Stomach (tissue), 9 donors: ENCODE data around the gene GSDME. TPM values are rescaled to one million over a fixed set of nuclear protein-coding genes. Genes with fewer than 3 reads are reported as not detected.

ENCODE experiments used
- DNase-seq, 2 donors: peaks; one replicate each; pipeline versions ENCODE4 v3.0.0 to v3.0.0-alpha.2; 2013 to 2019
- H3K27ac ChIP-seq, 5 donors: fragments of 200-600 bp in 4 of 5; sonication (generic) in 4 of 5; one replicate each; pipeline ENCODE4 v1.5.1; 2013 to 2019; ENCODE audit warnings: mild to moderate bottlenecking in 1 of 5, moderate library complexity in 1 of 5
- H3K27me3 ChIP-seq, 3 donors: fragments of 200-600 bp; sonication (generic); one replicate each; pipeline ENCODE4 v1.5.1; 2017 to 2019; ENCODE audit warnings: mixed run types in 1 of 3
- H3K36me3 ChIP-seq, 4 donors: fragments of 200-600 bp; sonication (generic); 1 replicate in 3 of 4; 2 replicates in 1 of 4; pipeline ENCODE4 v1.5.1; 2016 to 2019
- H3K4me1 ChIP-seq, 4 donors: fragments of 200-600 bp; sonication (generic); one replicate each; pipeline ENCODE4 v1.5.1; 2016 to 2019
- H3K4me3 ChIP-seq, 4 donors: fragments of 200-600 bp; sonication (generic) in 3 of 4; one replicate each; pipeline ENCODE4 v1.5.1; 2016 to 2019; ENCODE audit warnings: mild to moderate bottlenecking in 1 of 4
- H3K9me3 ChIP-seq, 4 donors: fragments of 200-600 bp; sonication (generic); one replicate each; pipeline ENCODE4 v1.5.1; 2016 to 2019
- EP300 ChIP-seq: sonication (generic); formaldehyde crosslinking; IDR thresholded peaks from one replicate; pipeline ENCODE4 v1.6.1; 2017; ENCODE audit warnings: antibody characterized with exemption
- POLR2A ChIP-seq, 4 donors: fragments of 450-650 bp; IDR thresholded peaks; one replicate each; pipeline ENCODE4 v1.6.1; 2016; ENCODE audit warnings: antibody characterized with exemption in 4 of 4, control low read depth in 2 of 4, mild to moderate bottlenecking in 1 of 4, moderate library complexity in 1 of 4
- POLR2AphosphoS5 ChIP-seq, 3 donors: sonication (generic); formaldehyde crosslinking; IDR thresholded peaks; one replicate each; pipeline ENCODE4 v1.6.1; 2016; ENCODE audit warnings: antibody characterized with exemption in 3 of 3
- WGBS, 5 donors: extraction: QIAGEN DNeasy Blood & Tissue Kit in 3 of 5; methylation state at CpG; one replicate each; pipeline versions ENCODE4 v1.1.5 to v1.1.7; 2013 to 2018; 5-methylcytosine and 5-hydroxymethylcytosine counted together
- intact Hi-C: fragments of 100-400 bp; cut with DNase I; formaldehyde crosslinking; loops from one replicate; pipeline ENCODE4 v1.15.1; 2023; ENCODE audit warnings: low total_unique reads
- polyA plus RNA-seq, 3 donors: library from polyadenylated mRNA; stranded (reverse); fragments of 200-250 nt; gene quantifications; one replicate each; pipeline ENCODE4 v1.2.3, GENCODE V29; 2013
- total RNA-seq, 5 donors: library from RNA; depleted of rRNA; stranded (reverse); fragments of >200 nt; gene quantifications; one replicate each; pipeline versions ENCODE4 v1.1.0 to v1.2.3, GENCODE V29; 2014 to 2016
- TF ChIP-seq, protein P1 (sequence below), 7 experiments: fragments of 450-650 bp in 4 of 7; fragments of 200-600 bp in 3 of 7; sonication (generic) in 3 of 7; IDR thresholded peaks; one replicate each; pipeline ENCODE4 v1.5.1; 2016 to 2019; ENCODE audit warnings: antibody characterized with exemption in 7 of 7, control low read depth in 2 of 7, mild to moderate bottlenecking in 1 of 7
- donor health status: healthy with polysubstance abuse.
- donor health status: Bipolar disorder and iron deficiency.
- donor health status: healthy.

Gene GSDME
- total and polyA plus RNA-seq, 8 donors, result 2.6 to 11.9 (median 4.5) TPM; not detected in 1

DNA sequence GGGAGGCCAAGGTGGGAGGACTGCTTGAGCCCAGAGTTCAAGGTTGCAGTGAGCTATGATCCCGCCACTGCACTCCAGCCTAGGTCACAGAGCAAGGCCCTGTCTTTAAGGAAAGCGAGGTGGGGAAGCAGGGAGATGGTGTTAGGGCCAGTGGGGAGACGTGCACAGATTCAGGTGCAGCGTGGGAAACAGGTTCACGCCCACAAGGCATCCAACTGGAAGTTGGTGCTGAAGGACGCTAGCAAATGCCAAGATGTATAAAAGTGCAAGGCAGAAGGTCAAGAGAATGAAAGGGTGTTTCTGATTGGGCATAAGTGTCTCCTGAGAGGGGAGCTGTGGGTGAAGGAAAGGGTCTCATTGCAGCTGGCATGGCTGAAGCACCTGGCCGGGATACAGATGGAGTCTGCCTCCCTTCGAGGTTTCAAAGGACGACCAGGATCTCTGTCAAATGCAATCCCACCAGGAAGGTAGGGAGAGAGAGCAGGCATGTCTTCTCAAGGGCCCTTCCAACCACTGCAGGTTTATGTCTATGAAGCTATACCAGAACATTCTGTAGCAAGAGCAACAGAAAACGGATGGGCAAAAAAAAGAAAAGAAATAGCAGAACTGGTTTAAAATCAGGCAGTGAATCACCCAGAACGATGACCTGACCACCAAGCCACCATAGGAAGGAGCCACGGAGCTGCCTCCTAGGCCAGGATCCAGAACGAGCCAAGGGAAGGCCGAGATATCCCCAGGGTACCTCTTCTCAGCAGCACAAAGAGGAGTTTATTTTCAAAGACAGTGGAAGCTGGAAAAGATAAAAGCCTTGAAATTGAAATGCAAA lies 43.2 kb downstream of the GSDME start:
- DNase-seq, result no peak
- no peak for TF ChIP-seq POLR2A (IDR thresholded peaks at IDR 0.05)
- no peak for TF ChIP-seq EP300
- no peak for TF ChIP-seq POLR2AphosphoS5 (IDR thresholded peaks at IDR 0.05)
- TF ChIP-seq, protein P1, sequence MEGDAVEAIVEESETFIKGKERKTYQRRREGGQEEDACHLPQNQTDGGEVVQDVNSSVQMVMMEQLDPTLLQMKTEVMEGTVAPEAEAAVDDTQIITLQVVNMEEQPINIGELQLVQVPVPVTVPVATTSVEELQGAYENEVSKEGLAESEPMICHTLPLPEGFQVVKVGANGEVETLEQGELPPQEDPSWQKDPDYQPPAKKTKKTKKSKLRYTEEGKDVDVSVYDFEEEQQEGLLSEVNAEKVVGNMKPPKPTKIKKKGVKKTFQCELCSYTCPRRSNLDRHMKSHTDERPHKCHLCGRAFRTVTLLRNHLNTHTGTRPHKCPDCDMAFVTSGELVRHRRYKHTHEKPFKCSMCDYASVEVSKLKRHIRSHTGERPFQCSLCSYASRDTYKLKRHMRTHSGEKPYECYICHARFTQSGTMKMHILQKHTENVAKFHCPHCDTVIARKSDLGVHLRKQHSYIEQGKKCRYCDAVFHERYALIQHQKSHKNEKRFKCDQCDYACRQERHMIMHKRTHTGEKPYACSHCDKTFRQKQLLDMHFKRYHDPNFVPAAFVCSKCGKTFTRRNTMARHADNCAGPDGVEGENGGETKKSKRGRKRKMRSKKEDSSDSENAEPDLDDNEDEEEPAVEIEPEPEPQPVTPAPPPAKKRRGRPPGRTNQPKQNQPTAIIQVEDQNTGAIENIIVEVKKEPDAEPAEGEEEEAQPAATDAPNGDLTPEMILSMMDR (IDR thresholded peaks at IDR 0.05), result no peak
- H3K4me1 ChIP-seq, result no peaks in the 10 kb centered on the region
- H3K9me3 ChIP-seq, result no peaks in the 10 kb centered on the region
- peaks cover 0 to 11% (median 0%) of the 10 kb centered on the region in 4 donors for H3K36me3 ChIP-seq
- H3K27me3 ChIP-seq, result no peaks in the 10 kb centered on the region
- no peak overlapping the region for H3K27ac ChIP-seq
- intact Hi-C loops, result no loop called here
- 82 to 89% (median 85%) methylated on average over 14 of the region's 14 CpGs for WGBS, 5 donors
- H3K4me3 ChIP-seq, result no peak overlapping the region

DNA sequence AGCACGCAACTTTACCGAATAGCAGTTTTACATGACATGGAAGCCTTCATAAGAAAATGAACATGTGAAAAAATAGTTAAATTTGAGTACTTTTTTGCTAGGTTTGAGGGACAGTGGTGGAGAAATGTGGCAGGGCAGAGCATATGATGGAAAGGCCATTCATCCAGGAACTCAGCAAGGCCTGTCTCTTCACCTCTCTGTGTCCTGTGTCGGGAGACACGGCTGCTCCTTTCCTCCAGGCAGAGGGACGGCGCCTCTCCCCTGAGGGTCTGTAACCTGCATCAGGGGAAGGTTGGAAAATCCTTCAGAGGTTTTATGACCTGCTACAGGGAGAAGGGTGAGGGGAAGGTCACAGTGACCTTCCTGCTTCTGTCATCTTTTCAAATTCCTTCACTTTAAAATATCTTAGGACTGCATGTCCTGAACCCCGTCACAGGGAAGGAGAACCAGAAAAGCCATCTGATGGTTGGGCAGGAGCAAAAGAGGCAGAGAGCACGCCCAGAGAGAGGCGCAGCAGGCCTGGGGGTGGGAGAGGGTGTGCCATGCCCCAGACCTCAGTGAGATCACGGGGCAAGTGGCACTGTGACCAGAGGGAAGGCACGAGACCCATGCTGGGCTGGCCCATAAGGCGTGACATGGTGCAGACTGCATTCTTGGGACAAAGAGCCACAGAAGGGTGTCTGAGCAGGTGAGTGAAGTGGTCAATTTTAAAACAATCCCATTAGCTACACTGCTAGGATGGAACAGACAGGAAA lies 44.0 kb downstream of the GSDME start:
- Histone ChIP-seq H3K9me3 (no peaks in the 10 kb centered on the region), H3K4me1 (no peaks in the 10 kb centered on the region), H3K27me3 (no peaks in the 10 kb centered on the region), H3K4me3 (no peak overlapping the region), H3K36me3 (peaks cover 0 to 11% (median 0%) of the 10 kb centered on the region in 4 donors), H3K27ac (no peak overlapping the region)
- intact Hi-C loops, result no loop called here
- 79 to 84% (median 83%) methylated on average over 12 of the region's 12 CpGs for WGBS, 5 donors
- DNase-seq, result no peak
- TF ChIP-seq POLR2AphosphoS5 (IDR thresholded peaks at IDR 0.05) (no peak), EP300 (no peak), POLR2A (IDR thresholded peaks at IDR 0.05) (no peak)
- TF ChIP-seq, protein P1 (IDR thresholded peaks at IDR 0.05), result no peak

DNA sequence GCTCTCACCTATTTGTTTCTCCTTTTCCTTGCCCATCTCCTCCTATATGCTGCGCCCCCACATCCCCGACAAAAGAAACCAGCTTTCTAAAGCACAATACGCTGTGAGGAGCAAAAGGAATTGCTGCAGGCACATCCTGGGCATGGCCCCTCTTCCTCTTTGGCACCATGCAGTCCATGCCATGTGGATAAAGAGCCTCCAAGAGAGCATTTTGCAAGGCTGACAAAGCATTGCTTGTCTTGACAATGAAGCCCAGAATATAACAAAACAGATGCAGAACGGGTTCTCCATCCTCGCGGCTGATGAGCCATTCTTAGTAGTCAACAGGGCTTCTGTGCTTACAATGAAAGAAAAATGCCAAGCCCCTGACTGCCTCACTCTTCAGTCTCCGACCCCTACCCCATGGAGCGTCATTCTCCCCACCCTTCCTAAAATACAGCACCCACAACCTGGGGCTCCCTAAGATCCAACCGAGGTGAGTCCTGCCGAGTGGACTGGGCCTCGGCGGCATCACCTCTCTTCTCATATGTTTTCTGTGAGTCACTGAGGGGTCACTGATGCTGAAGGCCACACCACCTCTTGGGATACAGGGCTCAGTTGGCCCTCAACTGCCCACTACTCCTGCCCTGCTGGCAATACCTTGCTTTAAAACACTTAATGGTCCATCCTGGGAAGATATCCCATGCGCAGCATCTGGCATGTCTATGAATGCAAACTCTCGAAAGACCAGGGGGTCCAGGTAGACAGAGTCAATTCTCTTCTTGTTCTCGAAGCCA lies 47.5 kb downstream of the GSDME start:
- Histone ChIP-seq H3K9me3 (no peaks in the 10 kb centered on the region), H3K4me1 (peaks cover 0 to 9% (median 0%) of the 10 kb centered on the region in 4 donors), H3K27ac (no peak overlapping the region), H3K27me3 (no peaks in the 10 kb centered on the region), H3K36me3 (no peaks in the 10 kb centered on the region), H3K4me3 (no peak overlapping the region)
- 92 to 97% (median 95%) methylated on average over 15 of the region's 15 CpGs for WGBS, 5 donors
- intact Hi-C loops, result no loop called here
- TF ChIP-seq EP300 (no peak), POLR2A (IDR thresholded peaks at IDR 0.05) (no peak), POLR2AphosphoS5 (IDR thresholded peaks at IDR 0.05) (no peak)
- TF ChIP-seq, protein P1 (IDR thresholded peaks at IDR 0.05), result no peak
- DNase-seq, result no peak

DNA sequence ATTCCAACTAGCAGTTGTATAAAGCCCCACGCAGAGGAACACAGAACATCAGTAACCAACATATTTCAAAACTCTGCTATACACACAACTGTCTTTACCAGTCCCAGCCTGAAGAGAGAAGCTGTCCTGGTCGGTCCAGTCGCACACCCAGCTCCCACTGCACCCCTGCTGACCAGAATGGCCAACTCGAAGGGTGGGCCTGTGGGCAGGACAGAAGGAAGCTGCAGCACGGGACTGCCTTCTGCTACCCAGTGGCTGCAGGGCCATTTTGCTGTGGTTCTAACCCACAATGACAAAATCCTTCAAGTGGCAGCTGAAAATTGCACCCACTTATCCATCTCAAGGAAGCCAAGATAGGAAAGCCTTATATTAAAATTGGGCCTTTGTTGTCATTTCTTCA lies 48.2 kb downstream of the GSDME start:
- Histone ChIP-seq H3K4me3 (no peak overlapping the region), H3K27me3 (no peaks in the 10 kb centered on the region), H3K36me3 (no peaks in the 10 kb centered on the region), H3K27ac (no peak overlapping the region), H3K9me3 (no peaks in the 10 kb centered on the region), H3K4me1 (peaks cover 0 to 15% (median 0%) of the 10 kb centered on the region in 4 donors)
- TF ChIP-seq POLR2A (IDR thresholded peaks at IDR 0.05) (no peak), POLR2AphosphoS5 (IDR thresholded peaks at IDR 0.05) (no peak), EP300 (no peak)
- TF ChIP-seq, protein P1 (IDR thresholded peaks at IDR 0.05), result no peak
- intact Hi-C loops, result no loop called here
- no peak for DNase-seq
- 93 to 96% (median 96%) methylated on average over 5 of the region's 5 CpGs for WGBS, 5 donors
